GM06990 (cell line): ENCODE results near the gene WEE2.
"Not testable (repeated sequence)": the region's sequence is repeated elsewhere in the genome, so short reads cannot be mapped to it uniquely, and the experiment has no call there.

Experiments
- DNase-seq: peaks from one replicate; pipeline ENCODE4 v3.0.0-alpha.2; 2011; ENCODE audit not compliant: insufficient read length; ENCODE audit errors: extremely low read depth
- H3K27me3 ChIP-seq: replicated peaks from 2 replicates; pipeline ENCODE4 v1.6.0; 2011; ENCODE audit warnings: low read length; ENCODE audit not compliant: control insufficient read depth, insufficient read depth
- H3K36me3 ChIP-seq: 2 replicates; pipeline ENCODE4 v1.5.1; 2011; ENCODE audit warnings: low read length; ENCODE audit not compliant: control insufficient read depth, insufficient read depth
- H3K4me3 ChIP-seq: replicated peaks from 2 replicates; pipeline ENCODE4 v1.5.1; 2011; ENCODE audit warnings: low read depth, mild to moderate bottlenecking, control low read depth, low read length
- CTCF ChIP-seq: IDR thresholded peaks from 2 replicates; pipeline ENCODE4 v1.5.1; 2011; ENCODE audit warnings: low read length, control low read depth, mild to moderate bottlenecking, inconsistent platforms; ENCODE audit not compliant: insufficient read depth, poor library complexity, severe bottlenecking

Gene WEE2

GRCh38 chr7:141742229-141742628 is 34.1 kb downstream of the WEE2 start:
- DNase-seq = no peak
- no peak for TF ChIP-seq CTCF
- Histone ChIP-seq H3K36me3 (peaks cover 13% of the 10 kb centered on the region), H3K4me3 (no peak overlapping the region), H3K27me3 (no peaks in the 10 kb centered on the region)

DNA sequence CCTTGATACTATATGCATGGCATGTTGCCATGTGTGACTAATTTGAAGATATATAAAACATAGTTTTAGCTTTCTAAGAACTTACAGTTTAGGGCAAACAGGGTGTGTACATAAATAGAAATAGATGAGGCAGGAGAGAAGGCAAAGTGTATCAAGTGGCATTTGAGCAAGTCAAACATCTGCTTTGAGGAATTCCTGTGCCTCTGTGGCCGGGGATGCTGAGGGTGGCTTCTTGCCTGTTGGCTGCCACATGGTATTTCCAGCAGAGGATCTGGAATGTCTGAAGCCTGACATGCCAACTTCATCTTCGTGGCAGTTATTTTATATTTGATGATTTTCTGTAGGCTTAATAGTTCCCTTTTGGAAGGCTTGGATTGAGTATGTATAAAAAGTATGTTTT is 36.0 kb downstream of the WEE2 start:
- DNase-seq = no peak
- H3K4me3 ChIP-seq = no peak overlapping the region
- TF ChIP-seq CTCF = no peak
- peaks cover 15% of the 10 kb centered on the region for H3K36me3 ChIP-seq
- no peaks in the 10 kb centered on the region for H3K27me3 ChIP-seq

- Histone ChIP-seq H3K27me3 (no peaks in the 10 kb centered on the region), H3K36me3 (peaks cover 18% of the 10 kb centered on the region), H3K4me3 (no peak overlapping the region)
- DNase-seq = no peak
- no peak for TF ChIP-seq CTCF
These were observed 40.2 kb downstream of the WEE2 start for GRCh38 chr7:141748396-141748795.

DNA sequence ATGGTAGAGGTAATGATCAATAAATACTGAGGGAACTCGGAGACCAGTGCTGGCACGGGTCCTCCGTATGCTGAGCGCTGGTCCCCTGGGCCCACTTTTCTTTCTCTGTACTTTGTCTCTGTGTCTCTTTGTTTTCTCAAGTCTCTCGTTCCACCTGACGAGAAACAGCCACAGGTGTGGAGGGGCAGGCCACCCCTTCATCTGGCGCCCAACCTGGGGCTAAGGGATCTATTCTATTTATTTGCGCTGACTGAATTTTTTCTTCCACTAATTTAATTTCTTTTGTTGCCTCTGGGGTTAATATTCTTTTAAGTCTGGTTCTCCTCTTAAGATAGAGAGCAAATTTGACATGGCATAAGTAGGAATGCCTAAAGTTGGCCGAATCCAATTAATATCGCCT is 43.8 kb downstream of the WEE2 start:
- H3K27me3 ChIP-seq, H3K4me3 ChIP-seq, DNase-seq: not testable (repeated sequence)
- peaks cover 12% of the 10 kb centered on the region for H3K36me3 ChIP-seq

GRCh38 chr7:141752634-141753033 is 44.5 kb downstream of the WEE2 start:
- H3K36me3 ChIP-seq = peaks cover 14% of the 10 kb centered on the region
- H3K4me3 ChIP-seq = no peak overlapping the region
- DNase-seq = no peak

DNA sequence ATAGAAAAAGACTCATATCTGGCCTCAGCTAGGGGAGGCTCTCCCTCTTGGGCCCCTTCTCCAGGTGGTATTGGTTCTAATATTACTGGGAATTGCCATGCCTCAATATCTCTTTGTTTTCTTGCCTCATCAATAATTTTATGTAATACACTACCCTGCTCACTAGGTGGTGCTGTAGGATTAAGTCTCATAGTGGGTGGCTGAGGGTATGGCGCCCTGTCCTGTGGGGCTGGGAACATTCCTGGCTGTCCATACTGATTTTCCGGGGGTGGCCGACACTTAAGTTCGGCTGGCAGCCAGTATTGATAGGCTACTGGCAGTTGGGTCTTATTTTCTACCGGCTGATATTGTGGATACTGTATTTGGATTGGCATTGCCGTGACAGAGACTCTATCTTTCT is 46.8 kb downstream of the WEE2 start:
- DNase-seq = no peak
- TF ChIP-seq CTCF = peak; percentile 47
- Histone ChIP-seq H3K36me3 (peaks cover 10% of the 10 kb centered on the region), H3K4me3 (no peak overlapping the region), H3K27me3 (no peaks in the 10 kb centered on the region)

More at GRCh38 chr7:141752634-141753033, 44.5 kb downstream of the WEE2 start:
- peak; percentile 11 for TF ChIP-seq CTCF
- no peaks in the 10 kb centered on the region for H3K27me3 ChIP-seq
